Adrenal gland (tissue), 12 donors: Measurements from ENCODE around the gene ST6GALNAC3. TPM values are rescaled to one million over a fixed set of nuclear protein-coding genes. Genes with fewer than 3 reads are reported as not detected.

Experiments used
- DNase-seq, 7 donors: peaks; one replicate each; pipeline ENCODE4 v3.0.0-alpha.2; 2019 to 2020
- H3K27ac ChIP-seq, 5 donors: fragments of 200-600 bp; sonication (generic) in 4 of 5; 1 replicate in 3 of 5; 2 replicates in 2 of 5; pipeline versions ENCODE4 v1.5.1 to v1.8.0; 2016 to 2020; ENCODE audit warnings: mild to moderate bottlenecking in 1 of 5
- H3K27me3 ChIP-seq: fragments of 200-600 bp; 2 replicates; pipeline ENCODE4 v1.8.0; 2021
- H3K36me3 ChIP-seq, 2 donors: fragments of 200-600 bp; replicated peaks in 1 of 2; 1 replicate in 1 of 2; 2 replicates in 1 of 2; pipeline versions ENCODE4 v1.5.1 to v1.8.0; 2018 to 2022
- H3K4me1 ChIP-seq, 2 donors: fragments of 200-600 bp; replicated peaks in 1 of 2; 1 replicate in 1 of 2; 2 replicates in 1 of 2; pipeline versions ENCODE4 v1.5.1 to v1.8.0; 2018 to 2021
- H3K4me3 ChIP-seq, 4 donors: fragments of 200-600 bp; sonication (generic) in 3 of 4; one replicate each; pipeline ENCODE4 v1.5.1; 2016 to 2018
- H3K9me3 ChIP-seq, 3 donors: fragments of 200-600 bp; sonication (generic) in 1 of 3; replicated peaks in 1 of 3; 1 replicate in 2 of 3; 2 replicates in 1 of 3; pipeline versions ENCODE4 v1.5.1 to v1.8.0; 2016 to 2021
- CTCF ChIP-seq, 6 experiments: fragments of 450-650 bp in 4 of 6; fragments of 200-600 bp in 2 of 6; sonication (generic) in 1 of 6; IDR thresholded peaks; 1 replicate in 5 of 6; 2 replicates in 1 of 6; pipeline versions ENCODE4 v1.5.1 to v1.8.0; 2016 to 2021; ENCODE audit warnings: antibody characterized with exemption in 6 of 6, mild to moderate bottlenecking in 2 of 6, moderate library complexity in 1 of 6
- POLR2A ChIP-seq, 2 donors: fragments of 450-650 bp; IDR thresholded peaks; one replicate each; pipeline ENCODE4 v1.6.1; 2017; ENCODE audit warnings: antibody characterized with exemption in 2 of 2, mild to moderate bottlenecking in 2 of 2, moderate library complexity in 1 of 2
- WGBS, 4 donors: extraction: QIAGEN DNeasy Blood & Tissue Kit in 2 of 4; methylation state at CpG; one replicate each; pipeline versions ENCODE4 v1.1.5 to v1.1.7; 2013 to 2017; 5-methylcytosine and 5-hydroxymethylcytosine counted together
- intact Hi-C, 2 donors: fragments of 100-400 bp; cut with DNase I; formaldehyde crosslinking; loops; one replicate each; pipeline versions ENCODE4 v1.14.1 to v1.15.0; 2022 to 2023
- polyA plus RNA-seq, 3 donors: library from polyadenylated mRNA; stranded (reverse); fragments of 200-250 nt in 2 of 3; fragments of 350-450 nt in 1 of 3; fragmentation: Illumina TruSeq in 1 of 3; extraction: RNeasy Lipid Tissue Mini Kit (QIAGEN cat#74804) in 1 of 3; gene quantifications; one replicate each; pipeline ENCODE4 v1.2.3, GENCODE V29; 2013 to 2014
- total RNA-seq, 9 donors: library from RNA; depleted of rRNA in 4 of 9; stranded (reverse); fragments of >200 nt in 4 of 9; fragments of 120-200 nt in 1 of 9; fragmentation: NEBNext Ultra II Directional in 1 of 9; extraction: Animal tissue kit (Norgen Biotek cat#: 25700) in 1 of 9; gene quantifications; one replicate each; pipeline versions ENCODE4 v1.1.0 to v1.2.4, GENCODE V29; 2013 to 2023
- donor health status: healthy with polysubstance abuse.
- donor health status: Bipolar disorder and iron deficiency.
- donor health status: DM: yes; HTN: yes; CAD: no.
- donor health status: DM: no; HTN: no; CAD: no.
- donor health status: DM: no; HTN: no; CAD: no.
- donor health status: DM: yes; HTN: yes; CAD: no.

ST6GALNAC3 gene
- total and polyA plus RNA-seq, 12 donors, result 1.4 to 11.5 (median 5.9) TPM

GRCh38 chr1:76291737-76292136, 217.2 kb downstream of the ST6GALNAC3 start:
- Histone ChIP-seq H3K36me3 (no peaks in the 10 kb centered on the region), H3K4me1 (no peaks in the 10 kb centered on the region), H3K9me3 (no peaks in the 10 kb centered on the region), H3K4me3 (no peak overlapping the region), H3K27ac (no peak overlapping the region), H3K27me3 (no peaks in the 10 kb centered on the region)
- no peak for DNase-seq
- WGBS, 4 donors, result 23 to 42% (median 39%) methylated on average over 1 of the region's 1 CpG
- intact Hi-C loops, result no loop called here
- TF ChIP-seq CTCF (IDR thresholded peaks at IDR 0.05) (no peak), POLR2A (IDR thresholded peaks at IDR 0.05) (no peak)

GRCh38 chr1:76292418-76293184, 218.1 kb downstream of the ST6GALNAC3 start:
- intact Hi-C loops, result no loop called here
- TF ChIP-seq CTCF (IDR thresholded peaks at IDR 0.05) (no peak), POLR2A (IDR thresholded peaks at IDR 0.05) (no peak)

GRCh38 chr1:76293831-76294230, 219.3 kb downstream of the ST6GALNAC3 start:
- no peak for DNase-seq
- Histone ChIP-seq H3K27ac (no peak overlapping the region), H3K36me3 (no peaks in the 10 kb centered on the region), H3K4me1 (no peaks in the 10 kb centered on the region), H3K27me3 (no peaks in the 10 kb centered on the region), H3K9me3 (no peaks in the 10 kb centered on the region), H3K4me3 (no peak overlapping the region)
- no peak for TF ChIP-seq CTCF (IDR thresholded peaks at IDR 0.05)
- TF ChIP-seq POLR2A (IDR thresholded peaks at IDR 0.05), result no peak
- intact Hi-C loops, result no loop called here
- 65 to 73% (median 72%) methylated on average over 4 of the region's 4 CpGs for WGBS, 4 donors

More at GRCh38 chr1:76292418-76293184, 218.1 kb downstream of the ST6GALNAC3 start:
- Histone ChIP-seq H3K27ac (no peak overlapping the region), H3K27me3 (no peaks in the 10 kb centered on the region), H3K4me3 (no peak overlapping the region), H3K4me1 (no peaks in the 10 kb centered on the region), H3K9me3 (no peaks in the 10 kb centered on the region), H3K36me3 (no peaks in the 10 kb centered on the region)
- no peak for DNase-seq
- 78 to 93% (median 82%) methylated on average over 2 of the region's 2 CpGs for WGBS, 4 donors

- Histone ChIP-seq H3K27me3 (no peaks in the 10 kb centered on the region), H3K4me1 (no peaks in the 10 kb centered on the region), H3K36me3 (no peaks in the 10 kb centered on the region), H3K4me3 (no peak overlapping the region), H3K27ac (no peak overlapping the region), H3K9me3 (no peaks in the 10 kb centered on the region)
- intact Hi-C loops, result no loop called here
- no peak for DNase-seq
- 42 to 52% (median 49%) methylated on average over 5 of the region's 5 CpGs for WGBS, 4 donors
- TF ChIP-seq CTCF (IDR thresholded peaks at IDR 0.05) (no peak), POLR2A (IDR thresholded peaks at IDR 0.05) (no peak)
Observed at GRCh38 chr1:76294482-76295194, 220.1 kb downstream of the ST6GALNAC3 start.
